Epithelial cell of proximal tubule (primary cell): ENCODE results near the gene PRELID1. TPM values are rescaled to one million over a fixed set of nuclear protein-coding genes. Genes with fewer than 3 reads are reported as not detected.

Experiments
- DNase-seq: peaks from one replicate; pipeline ENCODE4 v3.0.0-alpha.2; 2011; ENCODE audit warnings: low read depth
- H3K4me3 ChIP-seq: 2 replicates; pipeline ENCODE4 v1.5.1; 2011; ENCODE audit warnings: low read depth, mild to moderate bottlenecking, low read length
- CTCF ChIP-seq: conservative IDR thresholded peaks from 2 replicates; pipeline ENCODE4 v1.5.1; 2012; ENCODE audit warnings: low read depth, mild to moderate bottlenecking, low read length
- total RNA-seq: library from RNA; depleted of rRNA; stranded (reverse); fragments of >200 nt; gene quantifications from 2 replicates; pipeline ENCODE4 v1.2.3, GENCODE V29; 2015

PRELID1 gene
- total RNA-seq, 1 donor from 2014 or later, result 150 TPM

DNA sequence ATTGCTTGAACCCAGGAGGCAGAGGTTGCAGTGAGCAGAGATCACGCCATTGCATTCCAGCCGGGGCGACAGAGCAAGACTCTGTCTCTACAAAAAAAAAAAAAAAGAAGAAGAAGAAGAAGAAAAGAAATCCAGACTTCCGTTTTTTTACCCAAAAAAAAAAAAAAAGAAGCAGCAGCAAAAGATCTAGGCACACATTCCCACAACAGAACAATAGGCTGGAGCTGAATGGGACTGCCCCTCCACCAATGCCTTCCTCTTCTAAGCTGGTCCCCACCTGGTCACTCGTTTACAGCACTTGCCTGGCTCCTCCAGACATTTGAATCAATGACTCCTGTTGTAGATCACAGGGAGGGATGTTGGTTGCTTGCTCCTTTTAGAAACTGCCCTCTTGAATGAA, 49.5 kb downstream of the PRELID1 start:
- no peak for DNase-seq

DNA sequence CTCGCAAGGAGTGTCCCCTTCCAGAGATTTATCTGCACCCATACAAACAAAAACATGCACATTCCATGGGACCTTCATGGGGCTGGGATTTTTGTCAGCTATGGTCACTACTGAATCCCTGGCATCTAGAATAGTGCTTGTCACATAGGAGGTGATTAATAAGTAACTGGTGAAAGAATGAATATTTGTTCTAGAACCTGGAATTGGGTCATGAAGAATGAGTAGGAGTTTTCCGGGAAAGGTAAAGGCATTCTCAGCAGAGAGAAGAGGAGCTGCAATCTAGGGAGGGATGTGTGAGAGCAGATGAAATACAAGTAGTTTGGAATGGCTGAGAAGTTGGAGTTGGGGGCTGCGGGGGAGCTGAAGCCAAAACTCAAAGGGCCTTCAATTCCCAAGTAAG, 50.7 kb downstream of the PRELID1 start:
- no peak for TF ChIP-seq CTCF
- DNase-seq, result no peak
- H3K4me3 ChIP-seq, result no peak overlapping the region

More for the DNA sequence above, 49.5 kb downstream of the PRELID1 start:
- TF ChIP-seq CTCF, result no peak
- no peak overlapping the region for H3K4me3 ChIP-seq

GRCh38 chr5:177354711-177355110, 51.1 kb downstream of the PRELID1 start:
- no peak overlapping the region for H3K4me3 ChIP-seq
- no peak for DNase-seq
- no peak for TF ChIP-seq CTCF

- no peak for TF ChIP-seq CTCF
- DNase-seq, result no peak
- no peak overlapping the region for H3K4me3 ChIP-seq
Measured at GRCh38 chr5:177355162-177355867, 51.7 kb downstream of the PRELID1 start.

GRCh38 chr5:177355868-177356168, 52.2 kb downstream of the PRELID1 start:
- no peak overlapping the region for H3K4me3 ChIP-seq
- DNase-seq, result no peak
- no peak for TF ChIP-seq CTCF

Other genes with a start within 250 kb of the PRELID1 start
- gene FGFR4, start 216.9 kb upstream of the PRELID1 start, total RNA-seq, result 50.0 and 54.6 TPM in 2 replicates
- gene NSD1, start 170.0 kb upstream of the PRELID1 start, total RNA-seq, result 27.2 and 30.6 TPM in 2 replicates
- 16.7 and 22.4 TPM in 2 replicates for gene RAB24, start 80 bp upstream of the PRELID1 start, total RNA-seq
- gene MXD3, start 8.1 kb downstream of the PRELID1 start, total RNA-seq, result 41.9 and 42.7 TPM in 2 replicates
- 252 and 266 TPM in 2 replicates for gene LMAN2, start 47.9 kb downstream of the PRELID1 start, total RNA-seq
- gene RGS14, start 54.1 kb downstream of the PRELID1 start, total RNA-seq, result 17.1 and 19.6 TPM in 2 replicates
- not detected in 2 replicates for gene SLC34A1, start 80.6 kb downstream of the PRELID1 start, total RNA-seq
- not detected in 2 replicates for gene PFN3, start 96.9 kb downstream of the PRELID1 start, total RNA-seq
- 9.2 and 12.9 TPM in 2 replicates for gene F12, start 105.8 kb downstream of the PRELID1 start, total RNA-seq
- 66.5 and 95.8 TPM in 2 replicates for gene GRK6, start 122.9 kb downstream of the PRELID1 start, total RNA-seq
- 28.4 and 30.9 TPM in 2 replicates for gene PRR7, start 143.0 kb downstream of the PRELID1 start, total RNA-seq
- gene DBN1, start 169.8 kb downstream of the PRELID1 start, total RNA-seq, result 430 and 471 TPM in 2 replicates
- gene PDLIM7, start 193.8 kb downstream of the PRELID1 start, total RNA-seq, result 286 and 420 TPM in 2 replicates
- 0.36 and 1.5 TPM in 2 replicates for gene DOK3, start 206.0 kb downstream of the PRELID1 start, total RNA-seq
- 162 and 174 TPM in 2 replicates for gene DDX41, start 213.2 kb downstream of the PRELID1 start, total RNA-seq